K562 (cell line): ENCODE results near the gene SLC35B1. TPM values are rescaled to one million over a fixed set of nuclear protein-coding genes. Genes with fewer than 3 reads are reported as not detected.

ENCODE experiments used
- BMI1 ChIP-seq: fragments of 150-350 bp; IDR thresholded peaks from 2 replicates; pipeline ENCODE4 v1.6.1; 2014; ENCODE audit warnings: low read length
- CBFB ChIP-seq: sonication (generic); formaldehyde crosslinking; IDR thresholded peaks from 2 replicates; pipeline ENCODE4 v1.4.0; 2020; ENCODE audit warnings: mild to moderate bottlenecking, missing genetic modification reagents
- CREB1 ChIP-seq, 2 experiments: sonication (generic) in 1 of 2; formaldehyde crosslinking in 1 of 2; IDR thresholded peaks; 2 replicates each; pipeline versions ENCODE4 v1.6.1 to v1.8.0; 2012 to 2022; ENCODE audit warnings: inconsistent platforms in 1 of 2, mild to moderate bottlenecking in 1 of 2, missing genetic modification reagents in 1 of 2, moderate library complexity in 1 of 2
- E2F4 ChIP-seq: sonication (generic); formaldehyde crosslinking; IDR thresholded peaks from 2 replicates; pipeline ENCODE4 v1.8.0; 2022; ENCODE audit warnings: mild to moderate bottlenecking, low read depth, missing genetic modification reagents
- FOXK2 ChIP-seq, 2 experiments: fragments of 450-650 bp; IDR thresholded peaks in 1 of 2; conservative IDR thresholded peaks in 1 of 2; 2 replicates each; pipeline ENCODE4 v1.6.1; 2016; ENCODE audit warnings: low read depth in 2 of 2, mild to moderate bottlenecking in 1 of 2
- HNRNPLL ChIP-seq: fragments of 200-400 bp; formaldehyde crosslinking; IDR thresholded peaks from 2 replicates; pipeline ENCODE4 v1.6.1; 2017; ENCODE audit warnings: low read length, low read depth, mild to moderate bottlenecking; ENCODE audit not compliant: poor library complexity, severe bottlenecking
- KAT8 ChIP-seq: fragments of 450-650 bp; IDR thresholded peaks from 2 replicates; pipeline ENCODE4 v1.6.1; 2016; ENCODE audit warnings: low read depth, mild to moderate bottlenecking
- LARP7 ChIP-seq: fragments of 450-650 bp; IDR thresholded peaks from 2 replicates; pipeline ENCODE4 v1.6.1; 2016
- NFRKB ChIP-seq: fragments of 450-650 bp; IDR thresholded peaks from 2 replicates; pipeline ENCODE4 v1.6.1; 2016; ENCODE audit warnings: low read depth
- PTRF ChIP-seq: fragments of 450-650 bp; IDR thresholded peaks from 2 replicates; pipeline ENCODE4 v1.6.1; 2016; ENCODE audit warnings: mild to moderate bottlenecking, missing genetic modification characterization, missing compliant biosample characterization
- RFX5 ChIP-seq: IDR thresholded peaks from 2 replicates; pipeline ENCODE4 v1.6.1; 2011; ENCODE audit warnings: low read depth, mild to moderate bottlenecking, improper control_type of control experiment, low read length
- RHOXF2B ChIP-seq: fragments of 250-450 bp; sonication (Bioruptor Pico); conservative IDR thresholded peaks from 2 replicates; pipeline ENCODE4 v1.5.1; 2021
- SMAD2 ChIP-seq: fragments of 150-350 bp; IDR thresholded peaks from 2 replicates; pipeline ENCODE4 v1.6.1; 2014; ENCODE audit warnings: low read depth, mild to moderate bottlenecking, low read length
- THAP7 ChIP-seq: fragments of 250-450 bp; sonication (Bioruptor Pico); IDR thresholded peaks from 2 replicates; pipeline ENCODE4 v1.5.0; 2021
- WHSC1 ChIP-seq: IDR thresholded peaks from one replicate; pipeline ENCODE4 v1.6.1; 2012; ENCODE audit warnings: low read length, control low read depth, inconsistent platforms
- XRCC3 ChIP-seq: fragments of 450-650 bp; IDR thresholded peaks from 2 replicates; pipeline ENCODE4 v1.6.1; 2017; ENCODE audit warnings: mild to moderate bottlenecking, moderate library complexity
- ZBTB1 ChIP-seq: sonication (generic); formaldehyde crosslinking; IDR thresholded peaks from 2 replicates; pipeline ENCODE4 v1.8.1; 2023; ENCODE audit warnings: missing genetic modification reagents, low read depth, mild to moderate bottlenecking, borderline replicate concordance
- ZBTB9 ChIP-seq: fragments of 450-650 bp; formaldehyde crosslinking; IDR thresholded peaks from 2 replicates; pipeline ENCODE4 v1.4.0; 2020; ENCODE audit warnings: mild to moderate bottlenecking, moderate library complexity
- ZNF431 ChIP-seq: sonication (generic); formaldehyde crosslinking; IDR thresholded peaks from 2 replicates; pipeline ENCODE4 v1.8.0; 2022; ENCODE audit warnings: mild to moderate bottlenecking, missing genetic modification reagents
- ZNF764 ChIP-seq: fragments of 250-450 bp; sonication (Bioruptor Pico); IDR thresholded peaks from 2 replicates; pipeline ENCODE4 v1.4.0; 2020; ENCODE audit warnings: low read depth, mild to moderate bottlenecking, moderate library complexity
- ZNF778 ChIP-seq: fragments of 450-650 bp; formaldehyde crosslinking; IDR thresholded peaks from 2 replicates; pipeline ENCODE4 v1.4.0; 2020; ENCODE audit warnings: mild to moderate bottlenecking, moderate library complexity
- polyA plus RNA-seq, 8 experiments: library from polyadenylated mRNA; depleted of rRNA in 4 of 8; stranded (reverse) in 5 of 8; unstranded in 3 of 8; fragments of >200 nt; fragmentation: Nextera tagmentation in 2 of 8; fragmentation: Illumina TruSeq in 1 of 8; extraction: Ambion mirVana in 2 of 8; extraction: Trizol in 1 of 8; gene quantifications; 2 replicates each; pipeline versions ENCODE4 v1.2.1 to v1.2.3, GENCODE V29; 2011 to 2014; ENCODE audit warnings: inconsistent platforms in 1 of 8, missing spikeins in 1 of 8
- total RNA-seq, 7 experiments: library from RNA; depleted of rRNA in 6 of 7; stranded (reverse); fragments of >200 nt in 6 of 7; fragmentation: Illumina TruSeq in 2 of 7; extraction: Trizol in 2 of 7; gene quantifications; 2 replicates each; pipeline versions ENCODE4 v1.2.1 to v1.2.3, GENCODE V29; 2011 to 2021; ENCODE audit warnings: low replicate concordance in 1 of 7
- TF ChIP-seq, protein P1 (sequence below), 2 experiments: fragments of 250-450 bp in 1 of 2; fragments of 450-650 bp in 1 of 2; sonication (Bioruptor Pico) in 1 of 2; IDR thresholded peaks; 2 replicates each; pipeline versions ENCODE4 v1.6.1 to v1.8.0; 2016 to 2021; ENCODE audit warnings: mild to moderate bottlenecking in 2 of 2, moderate library complexity in 2 of 2, missing compliant biosample characterization in 1 of 2, missing genetic modification characterization in 1 of 2
- TF ChIP-seq, protein P2 (sequence below): fragments of 450-650 bp; IDR thresholded peaks from 2 replicates; pipeline ENCODE4 v1.6.1; 2017; ENCODE audit warnings: antibody characterized with exemption

SLC35B1 gene
- total and polyA plus RNA-seq, 9 of the 15 experiments (the other 6 are each of a cell fraction or from before 2014, with no cell fraction given): 51.4 to 87.9 (median 66.3) TPM

DNA sequence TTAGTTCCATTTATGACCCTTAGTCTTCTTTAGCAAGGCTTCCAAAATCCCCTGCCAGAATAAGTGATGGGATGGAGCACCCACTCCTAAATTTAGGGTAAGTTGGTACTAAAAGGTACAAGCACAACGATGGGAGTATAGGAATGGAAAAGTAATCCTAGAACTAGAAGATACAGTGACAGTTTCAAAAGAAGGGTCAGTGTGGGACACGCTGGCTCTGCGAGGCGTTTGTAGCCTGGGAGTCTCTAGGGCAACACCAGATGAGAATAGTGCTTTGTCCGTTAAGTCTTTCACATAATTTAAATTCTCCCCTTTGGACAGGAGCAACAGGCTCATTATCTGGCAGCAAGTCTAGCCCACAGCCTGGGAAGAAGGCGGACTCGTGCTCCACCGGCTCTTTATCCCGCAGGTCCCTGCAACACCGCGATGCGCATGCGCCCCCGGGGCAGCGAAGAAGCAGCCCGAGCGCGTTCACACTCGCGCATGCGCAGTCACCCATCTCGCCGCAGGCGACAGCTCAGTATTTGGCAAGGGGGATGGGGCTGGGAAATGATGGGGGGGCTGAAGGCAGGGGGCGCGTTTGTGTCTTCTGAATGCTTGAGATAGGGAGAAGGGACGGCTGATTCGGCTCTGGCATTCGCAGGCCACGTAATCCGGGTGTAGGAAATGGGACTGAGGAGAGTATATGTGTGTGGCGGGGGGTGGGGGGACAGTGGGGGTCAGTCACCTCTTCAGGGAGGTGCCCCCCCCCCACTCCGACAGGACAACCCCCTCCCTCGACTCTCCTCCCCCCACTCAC is 30.4 kb downstream of the SLC35B1 start (continued):
- TF ChIP-seq THAP7 (no peak), NFRKB (peak; percentile 73; the same call in 1 of the 2 replicates), ZNF764 (CRISPR knock-in tag) (no peak), FOXK2 (conservative IDR thresholded peaks at IDR 0.05 in 1 of 2, IDR thresholded peaks at IDR 0.05 in 1 of 2; ENCODE audit: low read depth in 2 of 2) (no peak), HNRNPLL (no peak), CBFB (no peak), ZNF431 (CRISPR knock-in tag) (no peak), RFX5 (no peak), LARP7 (0 out of 2 replicates have a peak, but pooled peaks have one; percentile 57), BMI1 (no peak), ZBTB1 (CRISPR knock-in tag) (no peak), PTRF (tag) (no peak), ZBTB9 (CRISPR knock-in tag) (no peak), SMAD2 (no peak), RHOXF2B (CRISPR knock-in tag) (no peak), XRCC3 (no peak), KAT8 (no peak), WHSC1 (no peak), ZNF778 (CRISPR knock-in tag) (no peak), CREB1 (IDR thresholded peaks at IDR 0.05) (no peak), CREB1 (CRISPR knock-in tag; IDR thresholded peaks at IDR 0.05) (peak; percentile 43; the same call in 1 of the 2 replicates), E2F4 (CRISPR knock-in tag) (no peak)
- TF ChIP-seq, protein P1, sequence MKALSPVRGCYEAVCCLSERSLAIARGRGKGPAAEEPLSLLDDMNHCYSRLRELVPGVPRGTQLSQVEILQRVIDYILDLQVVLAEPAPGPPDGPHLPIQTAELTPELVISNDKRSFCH (CRISPR knock-in tag; IDR thresholded peaks at IDR 0.05): no peak
- TF ChIP-seq, protein P1 (tag; IDR thresholded peaks at IDR 0.05): 0 out of 2 replicates have a peak, but pooled peaks have one; percentile 21
- TF ChIP-seq, protein P2, sequence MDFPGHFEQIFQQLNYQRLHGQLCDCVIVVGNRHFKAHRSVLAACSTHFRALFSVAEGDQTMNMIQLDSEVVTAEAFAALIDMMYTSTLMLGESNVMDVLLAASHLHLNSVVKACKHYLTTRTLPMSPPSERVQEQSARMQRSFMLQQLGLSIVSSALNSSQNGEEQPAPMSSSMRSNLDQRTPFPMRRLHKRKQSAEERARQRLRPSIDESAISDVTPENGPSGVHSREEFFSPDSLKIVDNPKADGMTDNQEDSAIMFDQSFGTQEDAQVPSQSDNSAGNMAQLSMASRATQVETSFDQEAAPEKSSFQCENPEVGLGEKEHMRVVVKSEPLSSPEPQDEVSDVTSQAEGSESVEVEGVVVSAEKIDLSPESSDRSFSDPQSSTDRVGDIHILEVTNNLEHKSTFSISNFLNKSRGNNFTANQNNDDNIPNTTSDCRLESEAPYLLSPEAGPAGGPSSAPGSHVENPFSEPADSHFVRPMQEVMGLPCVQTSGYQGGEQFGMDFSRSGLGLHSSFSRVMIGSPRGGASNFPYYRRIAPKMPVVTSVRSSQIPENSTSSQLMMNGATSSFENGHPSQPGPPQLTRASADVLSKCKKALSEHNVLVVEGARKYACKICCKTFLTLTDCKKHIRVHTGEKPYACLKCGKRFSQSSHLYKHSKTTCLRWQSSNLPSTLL: no peak
